Measurements from ENCODE around the gene SASH3. TPM values are rescaled to one million over a fixed set of nuclear protein-coding genes. Genes with fewer than 3 reads are reported as not detected.

The SASH3 gene
- total and polyA plus RNA-seq, 2 donors (not counting 1 experiment from before 2014, with no cell fraction given) = 224 to 240 TPM

GRCh38 chrX:129787336-129788055 is 7.7 kb downstream of the SASH3 start:
- Mint-ChIP-seq H3K27me3 (no peaks in the 10 kb centered on the region), H3K9me3 (ENCODE audit: insufficient read depth) (no peaks in the 10 kb centered on the region), H3K4me1 (peaks cover 51% of the 10 kb centered on the region), H3K27ac (peak overlapping the region; percentile 75), H3K4me3 (peak overlapping the region; percentile 67)
- Histone ChIP-seq H3K79me2 (ENCODE audit: control insufficient read depth, insufficient read depth, low read length) (peaks cover 62% of the 10 kb centered on the region), H3K4me3 (ENCODE audit: control extremely low read depth in 1 of 5, extremely low read depth in 1 of 5, insufficient read depth in 1 of 5, low read depth in 2 of 5, low read length in 4 of 5) (no peak overlapping the region), H3K27me3 (replicated peaks in 1 of 4; ENCODE audit: control extremely low read depth in 1 of 4, control insufficient read depth in 3 of 4, insufficient read depth in 4 of 4, low read length in 3 of 4) (no peaks in the 10 kb centered on the region), H3K27ac (ENCODE audit: low read length in 2 of 2) (peak overlapping the region; percentile 6 to 59), H3K36me3 (replicated peaks in 1 of 2; ENCODE audit: control extremely low read depth in 1 of 2, control insufficient read depth in 1 of 2, extremely low read depth in 1 of 2, insufficient read depth in 2 of 2, low read length in 1 of 2) (peaks cover 0 to 76% of the 10 kb centered on the region in 2 experiments), H3K9ac (ENCODE audit: low read length) (no peak overlapping the region), H2AFZ (ENCODE audit: insufficient read depth, low read depth, low read length, poor library complexity, severe bottlenecking) (no peak overlapping the region), H4K20me1 (ENCODE audit: control insufficient read depth, insufficient read depth, low read length, poor library complexity, severe bottlenecking) (peaks cover 92% of the 10 kb centered on the region), H3K9me3 (ENCODE audit: control extremely low read depth in 1 of 3, control insufficient read depth in 2 of 3, insufficient read depth in 1 of 3, low read length in 2 of 3) (no peaks in the 10 kb centered on the region), H3K4me2 (replicated peaks; ENCODE audit: low read depth, low read length, poor library complexity, severe bottlenecking) (peak overlapping the region; percentile 39), H3K4me1 (ENCODE audit: control insufficient read depth in 2 of 2, insufficient read depth in 2 of 2, low read length in 2 of 2) (peaks cover 52 to 57% of the 10 kb centered on the region in 2 donors)
- CTCF ChIA-PET = interaction anchor here (1.1 to 2.4 kb wide), 7 partner anchors 11 to 110 kb away, joined by 3 to 13 read pairs (median 6); partner anchors contain the start of gene XPNPEP2
- no peak for DNase-seq
- POLR2A ChIA-PET = interaction anchor here (0.6 to 1.4 kb wide), 4 partner anchors 11 to 151 kb away, joined by 3 to 5 read pairs (median 3); partner anchors contain the start of gene XPNPEP2
- ATAC-seq (ENCODE audit: low read depth) = no peak
- TF ChIP-seq EZH2 (IDR thresholded peaks at IDR 0.05; ENCODE audit: borderline replicate concordance, insufficient read depth, low read depth, low read length, poor library complexity, severe bottlenecking) (no peak), CTCF (IDR thresholded peaks at IDR 0.05) (no peak)
- intact Hi-C loops (cut with micrococcal nuclease) = loop anchor here (2.0 kb wide), 1 partner anchor 15 kb away; no protein-coding TSS in a partner anchor
- 100% methylated on average over 1 of the region's 11 CpGs for WGBS (ENCODE audit: insufficient coverage)

GRCh38 chrX:129788527-129788926 is 8.8 kb downstream of the SASH3 start:
- intact Hi-C loops (cut with micrococcal nuclease) = no loop called here
- CTCF ChIA-PET = interaction anchor here (0.5 to 2.1 kb wide), 2 partner anchors 111 to 181 kb away, joined by 3 to 6 read pairs; no protein-coding TSS in a partner anchor
- Mint-ChIP-seq H3K9me3 (ENCODE audit: insufficient read depth) (no peaks in the 10 kb centered on the region), H3K4me1 (peaks cover 43% of the 10 kb centered on the region), H3K4me3 (no peak overlapping the region), H3K27ac (peak overlapping the region; percentile 59), H3K27me3 (no peaks in the 10 kb centered on the region)
- Histone ChIP-seq H3K27ac (ENCODE audit: low read length in 2 of 2) (peak overlapping the region in 1 of 2 donors; percentile 59), H2AFZ (ENCODE audit: insufficient read depth, low read depth, low read length, poor library complexity, severe bottlenecking) (no peak overlapping the region), H3K9ac (ENCODE audit: low read length) (no peak overlapping the region), H3K4me1 (ENCODE audit: control insufficient read depth in 2 of 2, insufficient read depth in 2 of 2, low read length in 2 of 2) (peaks cover 42 to 46% of the 10 kb centered on the region in 2 donors), H3K4me2 (replicated peaks; ENCODE audit: low read depth, low read length, poor library complexity, severe bottlenecking) (peak overlapping the region; percentile 19), H3K27me3 (replicated peaks in 1 of 4; ENCODE audit: control extremely low read depth in 1 of 4, control insufficient read depth in 3 of 4, insufficient read depth in 4 of 4, low read length in 3 of 4) (no peaks in the 10 kb centered on the region), H3K9me3 (ENCODE audit: control extremely low read depth in 1 of 3, control insufficient read depth in 2 of 3, insufficient read depth in 1 of 3, low read length in 2 of 3) (no peaks in the 10 kb centered on the region), H3K4me3 (ENCODE audit: control extremely low read depth in 1 of 5, extremely low read depth in 1 of 5, insufficient read depth in 1 of 5, low read depth in 2 of 5, low read length in 4 of 5) (no peak overlapping the region), H3K79me2 (ENCODE audit: control insufficient read depth, insufficient read depth, low read length) (peaks cover 52% of the 10 kb centered on the region), H4K20me1 (ENCODE audit: control insufficient read depth, insufficient read depth, low read length, poor library complexity, severe bottlenecking) (peaks cover 92% of the 10 kb centered on the region), H3K36me3 (replicated peaks in 1 of 2; ENCODE audit: control extremely low read depth in 1 of 2, control insufficient read depth in 1 of 2, extremely low read depth in 1 of 2, insufficient read depth in 2 of 2, low read length in 1 of 2) (peaks cover 0 to 76% of the 10 kb centered on the region in 2 experiments)
- ATAC-seq (ENCODE audit: low read depth) (no peak), DNase-seq (no peak)
- POLR2A ChIA-PET = no interaction called here
- no peak for TF ChIP-seq CTCF (IDR thresholded peaks at IDR 0.05)
- TF ChIP-seq EZH2 (IDR thresholded peaks at IDR 0.05; ENCODE audit: borderline replicate concordance, insufficient read depth, low read depth, low read length, poor library complexity, severe bottlenecking) = no peak
- no CpG with 5 or more reads among the region's 6 CpGs for WGBS (ENCODE audit: insufficient coverage)
